Measurements from ENCODE around the gene CACTIN.

CACTIN gene

GRCh38 chr19:3622224-3622623, 4.4 kb downstream of the CACTIN start:
- DNase-seq = no peak

GRCh38 chr19:3621689-3622088, 4.9 kb downstream of the CACTIN start:
- DNase-seq = no peak

GRCh38 chr19:3620817-3621547, 5.6 kb downstream of the CACTIN start:
- no peak for DNase-seq

- DNase-seq = no peak
Observed at GRCh38 chr19:3620145-3620816, 6.3 kb downstream of the CACTIN start.

- DNase-seq = no peak
Observed at GRCh38 chr19:3619631-3620012, 7.0 kb downstream of the CACTIN start.

- no peak for DNase-seq
Observed at GRCh38 chr19:3618811-3619630, 7.6 kb downstream of the CACTIN start.

GRCh38 chr19:3618144-3618810, 8.3 kb downstream of the CACTIN start:
- DNase-seq = peak in 1 of 2 experiments; percentile 11

GRCh38 chr19:3617463-3617862, 9.1 kb downstream of the CACTIN start:
- no peak for DNase-seq

- no peak for DNase-seq
Observed at GRCh38 chr19:3615524-3616135, 11.0 kb downstream of the CACTIN start.

- DNase-seq = no peak
Observed at GRCh38 chr19:3614858-3615505, 11.6 kb downstream of the CACTIN start.

- DNase-seq = no peak
Observed at GRCh38 chr19:3613818-3614661, 12.6 kb downstream of the CACTIN start.

GRCh38 chr19:3612901-3613741, 13.5 kb downstream of the CACTIN start:
- no peak for DNase-seq

GRCh38 chr19:3612330-3612729, 14.3 kb downstream of the CACTIN start:
- DNase-seq = no peak

GRCh38 chr19:3611841-3612240, 14.7 kb downstream of the CACTIN start:
- no peak for DNase-seq

- no peak for DNase-seq
Observed at GRCh38 chr19:3610745-3611717, 15.6 kb downstream of the CACTIN start.

- DNase-seq = no peak
Observed at GRCh38 chr19:3609779-3610719, 16.5 kb downstream of the CACTIN start.

- no peak for DNase-seq
Observed at GRCh38 chr19:3608750-3609322, 17.8 kb downstream of the CACTIN start.
